ENCODE data around the gene FLNA.
"Not testable (repeated sequence)": the region's sequence is repeated elsewhere in the genome, so short reads cannot be mapped to it uniquely, and the experiment has no call there.

Gene FLNA

GRCh38 chrX:154398668-154399526 lies 24.5 kb upstream of the FLNA start:
- peak overlapping the region; percentile 88 for H3K4me3 ChIP-seq (ENCODE audit: low read depth, low read length)
- no peak for DNase-seq (ENCODE audit: low read depth)
- TF ChIP-seq CTCF (IDR thresholded peaks at IDR 0.05; ENCODE audit: low read depth, low read length, missing control alignments): peak; percentile 68

GRCh38 chrX:154397888-154398667 lies 23.6 kb upstream of the FLNA start, which contains the start of gene RPL10:
TSS of gene RPL10 (plus strand) at chrX:154398377. CDS start at chrX:154398520, 143 bp downstream.
- H3K4me3 ChIP-seq (ENCODE audit: low read depth, low read length): peak within 1 kb of the TSS; percentile 88
- TF ChIP-seq CTCF (IDR thresholded peaks at IDR 0.05; ENCODE audit: low read depth, low read length, missing control alignments): no peak
- DNase-seq (ENCODE audit: low read depth): peak; percentile 90

- DNase-seq (ENCODE audit: low read depth): no peak
- peak overlapping the region; percentile 88 for H3K4me3 ChIP-seq (ENCODE audit: low read depth, low read length)
- no peak for TF ChIP-seq CTCF (IDR thresholded peaks at IDR 0.05; ENCODE audit: low read depth, low read length, missing control alignments)
Measured at GRCh38 chrX:154396973-154397887, 22.8 kb upstream of the FLNA start.

GRCh38 chrX:154396363-154396762 lies 21.9 kb upstream of the FLNA start:
- not testable (repeated sequence) for H3K4me3 ChIP-seq (ENCODE audit: low read depth, low read length); DNase-seq (ENCODE audit: low read depth)

- DNase-seq (ENCODE audit: low read depth); H3K4me3 ChIP-seq (ENCODE audit: low read depth, low read length): not testable (repeated sequence)
Measured at GRCh38 chrX:154389812-154390747, 15.6 kb upstream of the FLNA start.

GRCh38 chrX:154388649-154389048 lies 14.2 kb upstream of the FLNA start:
- H3K4me3 ChIP-seq (ENCODE audit: low read depth, low read length); DNase-seq (ENCODE audit: low read depth): not testable (repeated sequence)

- H3K4me3 ChIP-seq (ENCODE audit: low read depth, low read length); DNase-seq (ENCODE audit: low read depth): not testable (repeated sequence)
Measured at GRCh38 chrX:154388094-154388493, 13.7 kb upstream of the FLNA start.

- DNase-seq (ENCODE audit: low read depth): no peak
- no peak for TF ChIP-seq CTCF (IDR thresholded peaks at IDR 0.05; ENCODE audit: low read depth, low read length, missing control alignments)
- no peak overlapping the region for H3K4me3 ChIP-seq (ENCODE audit: low read depth, low read length)
Measured at GRCh38 chrX:154384284-154384892, 10.0 kb upstream of the FLNA start.

All from GM12864 (cell line).